Measurements from ENCODE around the gene CDKN1C. TPM values are rescaled to one million over a fixed set of nuclear protein-coding genes. Genes with fewer than 3 reads are reported as not detected.

CDKN1C gene
- total RNA-seq, 4 donors from 2014 or later: 14.3 to 50.9 (median 37.3) TPM

DNA sequence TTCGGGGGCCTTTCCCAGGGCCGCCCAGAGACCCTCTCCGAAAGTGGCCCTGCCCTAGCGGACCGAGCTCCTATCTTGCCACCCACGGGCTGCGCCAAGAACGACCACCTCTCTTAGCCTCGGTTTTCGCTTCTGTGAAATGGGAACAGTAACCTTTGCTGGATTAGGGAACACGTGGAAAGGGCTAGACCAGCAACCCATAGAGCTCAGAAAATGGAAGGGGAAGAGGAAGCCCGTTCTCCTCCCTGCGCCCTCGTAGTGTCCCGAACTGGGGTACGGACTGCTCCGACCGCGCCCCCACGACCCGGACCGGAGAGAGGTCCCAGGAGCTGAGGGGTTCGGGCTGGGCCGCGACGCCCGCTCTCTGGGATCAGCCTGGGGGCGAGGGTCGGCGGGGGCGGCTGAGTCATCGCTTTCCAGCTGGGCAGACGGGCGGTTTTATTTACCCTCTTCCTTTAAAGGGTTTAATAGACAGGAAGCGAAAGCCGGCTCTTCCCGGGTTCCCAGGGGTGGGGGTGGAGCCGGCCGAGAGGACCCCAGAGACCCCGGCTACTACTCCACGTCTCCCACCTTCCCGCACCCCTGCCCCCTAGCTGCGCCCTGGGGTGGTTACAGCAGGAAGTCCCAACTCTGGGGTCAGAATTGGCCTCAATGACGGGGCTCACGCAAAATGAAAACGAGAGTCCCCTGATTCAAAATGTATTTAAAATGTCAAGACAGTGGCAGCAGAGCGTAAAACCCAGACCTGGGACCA, 44.6 kb upstream of the CDKN1C start:
- no peaks in the 10 kb centered on the region for H3K9me3 ChIP-seq

GRCh38 chr11:2929531-2929949, 44.0 kb upstream of the CDKN1C start:
- peak overlapping the region; percentile 72 for H3K27ac ChIP-seq
- WGBS: 10% methylated on average over 2 of the region's 48 CpGs
- peak overlapping the region; percentile 68 for H3K4me3 ChIP-seq
- TF ChIP-seq POLR2A (IDR thresholded peaks at IDR 0.05): no peak
- TF ChIP-seq POLR2AphosphoS5 (IDR thresholded peaks at IDR 0.05): no peak
- TF ChIP-seq, protein P1, sequence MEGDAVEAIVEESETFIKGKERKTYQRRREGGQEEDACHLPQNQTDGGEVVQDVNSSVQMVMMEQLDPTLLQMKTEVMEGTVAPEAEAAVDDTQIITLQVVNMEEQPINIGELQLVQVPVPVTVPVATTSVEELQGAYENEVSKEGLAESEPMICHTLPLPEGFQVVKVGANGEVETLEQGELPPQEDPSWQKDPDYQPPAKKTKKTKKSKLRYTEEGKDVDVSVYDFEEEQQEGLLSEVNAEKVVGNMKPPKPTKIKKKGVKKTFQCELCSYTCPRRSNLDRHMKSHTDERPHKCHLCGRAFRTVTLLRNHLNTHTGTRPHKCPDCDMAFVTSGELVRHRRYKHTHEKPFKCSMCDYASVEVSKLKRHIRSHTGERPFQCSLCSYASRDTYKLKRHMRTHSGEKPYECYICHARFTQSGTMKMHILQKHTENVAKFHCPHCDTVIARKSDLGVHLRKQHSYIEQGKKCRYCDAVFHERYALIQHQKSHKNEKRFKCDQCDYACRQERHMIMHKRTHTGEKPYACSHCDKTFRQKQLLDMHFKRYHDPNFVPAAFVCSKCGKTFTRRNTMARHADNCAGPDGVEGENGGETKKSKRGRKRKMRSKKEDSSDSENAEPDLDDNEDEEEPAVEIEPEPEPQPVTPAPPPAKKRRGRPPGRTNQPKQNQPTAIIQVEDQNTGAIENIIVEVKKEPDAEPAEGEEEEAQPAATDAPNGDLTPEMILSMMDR (IDR thresholded peaks at IDR 0.05): no peak
- no peak for TF ChIP-seq EP300 (IDR thresholded peaks at IDR 0.05)
- H3K9me3 ChIP-seq: no peaks in the 10 kb centered on the region
- H3K27me3 ChIP-seq: no peaks in the 10 kb centered on the region
- peak in 1 of 2 donors; percentile 85 for DNase-seq (ENCODE audit: low spot score in 2 of 2)
- H3K4me1 ChIP-seq: peaks cover 56% of the 10 kb centered on the region
- H3K36me3 ChIP-seq: no peaks in the 10 kb centered on the region

More for the DNA sequence above, 44.6 kb upstream of the CDKN1C start:
- H3K36me3 ChIP-seq: no peaks in the 10 kb centered on the region
- peak in 1 of 2 donors; percentile 79 for DNase-seq (ENCODE audit: low spot score in 2 of 2)
- H3K27ac ChIP-seq: peak overlapping the region; percentile 72
- TF ChIP-seq EP300 (IDR thresholded peaks at IDR 0.05): no peak
- TF ChIP-seq, protein P1 (IDR thresholded peaks at IDR 0.05): peak in 1 of 2 donors; percentile 13
- H3K27me3 ChIP-seq: no peaks in the 10 kb centered on the region
- peak overlapping the region; percentile 68 for H3K4me3 ChIP-seq
- WGBS: 8% methylated on average over 29 of the region's 47 CpGs
- peaks cover 50% of the 10 kb centered on the region for H3K4me1 ChIP-seq

DNA sequence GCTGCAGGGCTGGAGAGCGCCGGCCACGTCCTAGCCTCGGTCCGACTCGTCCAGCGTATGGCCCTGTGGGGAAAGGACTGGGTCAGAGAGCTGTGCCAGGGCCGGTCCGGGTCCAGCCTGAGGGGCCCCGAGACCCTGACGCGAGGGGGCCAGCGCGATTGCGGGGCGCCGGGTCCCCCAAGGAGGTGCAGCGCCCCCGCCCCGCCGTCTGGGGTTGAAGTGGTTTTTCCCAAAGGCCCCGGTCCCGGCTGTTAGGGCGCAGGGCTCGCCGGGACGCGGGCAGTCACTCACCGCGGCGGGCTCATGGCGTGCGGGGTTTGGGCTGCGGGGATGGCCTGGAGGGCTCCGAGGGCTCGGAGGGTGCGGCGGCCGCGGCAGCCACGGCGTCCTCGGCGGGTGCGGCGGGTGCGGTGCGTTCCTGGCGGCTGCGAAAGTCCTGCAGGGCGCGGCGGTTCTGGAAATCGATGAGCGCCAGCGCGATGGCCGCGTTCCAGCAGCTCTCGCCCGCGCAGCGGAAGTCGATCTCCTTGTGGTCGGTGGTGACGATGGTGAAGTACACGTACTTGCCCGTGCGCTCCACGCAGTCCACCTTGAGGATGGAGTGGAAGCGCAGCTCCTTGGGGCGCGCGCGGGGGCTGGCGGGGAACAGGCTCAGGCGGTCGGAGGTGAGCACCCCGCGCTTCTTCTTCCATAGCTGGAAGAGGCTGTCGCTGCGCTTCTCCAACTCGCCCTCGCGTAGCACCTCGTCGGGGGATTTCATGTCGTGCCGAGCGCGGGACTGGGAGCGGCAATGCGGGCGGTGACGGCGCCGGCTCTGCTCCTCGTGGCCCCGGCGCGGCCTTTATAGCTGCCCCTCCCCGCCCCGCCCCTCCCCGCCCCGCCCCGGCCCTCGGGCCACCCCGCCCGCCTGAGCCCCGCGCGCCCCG, 43.3 kb upstream of the CDKN1C start, which contains the start of gene PHLDA2:
Gene PHLDA2, minus strand, starts transcription at position 816 of the 926 bp plus-strand sequence. Its CDS starts 56 bp downstream, at position 760.
- WGBS: 1% methylated on average over 42 of the region's 113 CpGs
- Histone ChIP-seq H3K27ac (peak within 1 kb of the TSS; percentile 72), H3K9me3 (no peaks in the 10 kb centered on the region), H3K4me3 (peak within 1 kb of the TSS; percentile 68), H3K27me3 (no peaks in the 10 kb centered on the region), H3K36me3 (no peaks in the 10 kb centered on the region), H3K4me1 (peaks cover 62% of the 10 kb centered on the region)
- DNase-seq (ENCODE audit: low spot score in 2 of 2): no peak
- peak in 1 of 2 donors; percentile 39 for TF ChIP-seq POLR2A (IDR thresholded peaks at IDR 0.05)
- no peak for TF ChIP-seq EP300 (IDR thresholded peaks at IDR 0.05)
- TF ChIP-seq POLR2AphosphoS5 (IDR thresholded peaks at IDR 0.05): peak in 1 of 3 donors; percentile 36
- TF ChIP-seq, protein P1 (IDR thresholded peaks at IDR 0.05): no peak

DNA sequence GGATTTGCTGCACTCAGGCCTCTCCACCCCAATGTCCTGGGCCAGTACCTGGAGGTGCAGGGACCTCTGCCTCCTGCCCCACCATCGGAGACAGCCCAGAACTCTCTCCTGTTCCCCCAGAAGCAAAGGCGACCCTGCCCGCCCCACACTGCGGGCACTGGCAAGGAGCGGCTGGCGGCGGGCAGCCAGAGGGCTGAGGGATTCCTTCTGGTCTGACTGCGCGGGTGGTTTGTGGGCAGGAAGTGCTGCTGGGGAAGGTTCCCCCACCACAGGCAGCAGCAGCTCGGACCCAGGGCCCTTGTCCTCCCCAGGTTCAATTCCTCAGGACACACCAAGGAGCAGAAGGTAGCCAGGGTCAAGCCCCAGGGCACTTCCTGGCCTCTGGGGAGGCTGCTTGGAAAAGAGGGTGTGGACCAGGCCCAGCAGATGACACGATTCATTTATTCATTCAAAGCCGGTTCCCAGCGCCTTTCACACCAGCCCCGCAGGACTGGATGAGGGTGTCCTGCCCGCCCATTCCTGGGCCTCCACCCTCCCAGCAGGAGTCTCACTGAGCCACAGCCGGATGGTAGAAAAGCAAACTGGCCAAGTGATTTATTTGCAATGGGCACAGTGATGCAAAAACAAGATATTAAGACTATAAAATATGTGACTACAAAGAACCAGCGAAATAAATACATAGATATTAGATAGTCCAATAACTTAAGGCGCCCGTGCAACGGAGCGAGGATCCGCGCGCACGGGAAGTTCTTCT, 42.5 kb upstream of the CDKN1C start:
- H3K27ac ChIP-seq: peak overlapping the region; percentile 72
- H3K9me3 ChIP-seq: no peaks in the 10 kb centered on the region
- WGBS: 38% methylated on average over 25 of the region's 25 CpGs
- no peaks in the 10 kb centered on the region for H3K36me3 ChIP-seq
- H3K4me3 ChIP-seq: peak overlapping the region; percentile 68
- peaks cover 58% of the 10 kb centered on the region for H3K4me1 ChIP-seq
- no peaks in the 10 kb centered on the region for H3K27me3 ChIP-seq
- DNase-seq (ENCODE audit: low spot score in 2 of 2): no peak
- TF ChIP-seq EP300 (IDR thresholded peaks at IDR 0.05): no peak
- no peak for TF ChIP-seq POLR2A (IDR thresholded peaks at IDR 0.05)
- TF ChIP-seq POLR2AphosphoS5 (IDR thresholded peaks at IDR 0.05): no peak
- TF ChIP-seq, protein P1 (IDR thresholded peaks at IDR 0.05): no peak
